ENCODE data around the gene ORC1.

GRCh38 chr1:52328615-52329014 is 75.6 kb downstream of the ORC1 start:
- no peak for TF ChIP-seq CTCF (conservative IDR thresholded peaks at IDR 0.05)
- TF ChIP-seq EZH2 (IDR thresholded peaks at IDR 0.05; ENCODE audit: low read depth): no peak
